Esophagus squamous epithelium (tissue), 5 donors: Measurements from ENCODE around the gene PIWIL4. TPM values are rescaled to one million over a fixed set of nuclear protein-coding genes. Genes with fewer than 3 reads are reported as not detected.

Experiments
- DNase-seq: peaks from one replicate; lab custom pipeline; 2025; lab: John Stamatoyannopoulos, UW
- H3K27ac ChIP-seq, 4 donors: fragments of 200-600 bp; sonication (generic); one replicate each; pipeline ENCODE4 v1.5.1; 2016 to 2019; ENCODE audit warnings: mild to moderate bottlenecking in 1 of 4
- H3K27me3 ChIP-seq, 4 donors: fragments of 200-600 bp; sonication (generic); 1 replicate in 3 of 4; 2 replicates in 1 of 4; pipeline versions ENCODE4 v1.5.1 to v1.6.0; 2017 to 2021; ENCODE audit warnings: antibody characterized with exemption in 1 of 4
- H3K36me3 ChIP-seq, 3 donors: fragments of 200-600 bp; sonication (generic); one replicate each; pipeline ENCODE4 v1.5.1; 2016 to 2019
- H3K4me1 ChIP-seq, 3 donors: fragments of 200-600 bp; sonication (generic); one replicate each; pipeline ENCODE4 v1.5.1; 2017 to 2019
- H3K4me3 ChIP-seq, 4 donors: fragments of 200-600 bp; sonication (generic); 1 replicate in 3 of 4; 2 replicates in 1 of 4; pipeline ENCODE4 v1.5.1; 2016 to 2019; ENCODE audit warnings: mild to moderate bottlenecking in 2 of 4, moderate library complexity in 1 of 4
- H3K9me3 ChIP-seq, 3 donors: fragments of 200-600 bp; sonication (generic); one replicate each; pipeline ENCODE4 v1.5.1; 2016 to 2019
- POLR2A ChIP-seq, 4 donors: fragments of 450-650 bp; IDR thresholded peaks; one replicate each; pipeline ENCODE4 v1.6.1; 2017; ENCODE audit warnings: antibody characterized with exemption in 4 of 4, mild to moderate bottlenecking in 4 of 4, moderate library complexity in 3 of 4
- WGBS, 2 donors: methylation state at CpG; one replicate each; pipeline ENCODE4 v1.1.5; 2018; 5-methylcytosine and 5-hydroxymethylcytosine counted together
- intact Hi-C: fragments of 100-400 bp; cut with DNase I; formaldehyde crosslinking; loops from one replicate; pipeline ENCODE4 v1.15.0; 2022
- total RNA-seq, 4 donors: library from RNA; depleted of rRNA; stranded (reverse); fragments of >200 nt; gene quantifications; one replicate each; pipeline ENCODE4 v1.1.0, GENCODE V29; 2016
- TF ChIP-seq, protein P1 (sequence below), 6 experiments: fragments of 450-650 bp in 4 of 6; fragments of 200-600 bp in 2 of 6; sonication (generic) in 2 of 6; IDR thresholded peaks; one replicate each; pipeline ENCODE4 v1.5.1; 2016 to 2019; ENCODE audit warnings: antibody characterized with exemption in 6 of 6, mild to moderate bottlenecking in 4 of 6, moderate library complexity in 4 of 6
- donor health status: DM: yes; HTN: yes; CAD: no.

PIWIL4 gene
- total RNA-seq, 4 donors from 2014 or later = 0.18 to 3.1 (median 2.0) TPM

DNA sequence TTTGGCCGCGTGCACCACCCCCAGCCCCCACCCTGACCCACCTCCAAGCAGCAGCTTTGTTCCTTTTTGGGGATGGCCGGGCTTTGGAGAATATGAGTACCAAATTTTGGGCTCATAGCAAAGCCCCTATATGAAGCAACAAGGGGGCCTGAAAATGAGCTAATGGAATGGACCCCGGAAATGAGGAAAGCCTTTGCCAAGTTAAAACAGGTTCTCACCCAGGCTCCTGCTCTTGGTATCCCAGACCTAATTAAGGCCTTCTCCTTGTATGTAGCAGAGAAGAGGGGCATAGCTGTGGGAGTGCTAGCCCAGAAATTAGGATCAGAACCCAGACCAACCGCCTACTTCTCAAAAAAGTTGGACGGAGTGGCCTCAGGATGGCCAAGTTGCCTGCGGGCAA, 87.0 kb downstream of the PIWIL4 start:
- intact Hi-C loops = no loop called here
- H3K4me1 ChIP-seq = peaks cover 0 to 18% (median 3%) of the 10 kb centered on the region in 3 donors
- no peak for DNase-seq
- no peak for TF ChIP-seq POLR2A (IDR thresholded peaks at IDR 0.05)
- TF ChIP-seq, protein P1, sequence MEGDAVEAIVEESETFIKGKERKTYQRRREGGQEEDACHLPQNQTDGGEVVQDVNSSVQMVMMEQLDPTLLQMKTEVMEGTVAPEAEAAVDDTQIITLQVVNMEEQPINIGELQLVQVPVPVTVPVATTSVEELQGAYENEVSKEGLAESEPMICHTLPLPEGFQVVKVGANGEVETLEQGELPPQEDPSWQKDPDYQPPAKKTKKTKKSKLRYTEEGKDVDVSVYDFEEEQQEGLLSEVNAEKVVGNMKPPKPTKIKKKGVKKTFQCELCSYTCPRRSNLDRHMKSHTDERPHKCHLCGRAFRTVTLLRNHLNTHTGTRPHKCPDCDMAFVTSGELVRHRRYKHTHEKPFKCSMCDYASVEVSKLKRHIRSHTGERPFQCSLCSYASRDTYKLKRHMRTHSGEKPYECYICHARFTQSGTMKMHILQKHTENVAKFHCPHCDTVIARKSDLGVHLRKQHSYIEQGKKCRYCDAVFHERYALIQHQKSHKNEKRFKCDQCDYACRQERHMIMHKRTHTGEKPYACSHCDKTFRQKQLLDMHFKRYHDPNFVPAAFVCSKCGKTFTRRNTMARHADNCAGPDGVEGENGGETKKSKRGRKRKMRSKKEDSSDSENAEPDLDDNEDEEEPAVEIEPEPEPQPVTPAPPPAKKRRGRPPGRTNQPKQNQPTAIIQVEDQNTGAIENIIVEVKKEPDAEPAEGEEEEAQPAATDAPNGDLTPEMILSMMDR (IDR thresholded peaks at IDR 0.05) = no peak
- H3K27me3 ChIP-seq = no peaks in the 10 kb centered on the region
- 84 to 89% methylated on average over 6 to 7 of the region's 7 CpGs for WGBS, 2 donors
- no peaks in the 10 kb centered on the region for H3K36me3 ChIP-seq
- H3K9me3 ChIP-seq = no peaks in the 10 kb centered on the region
- no peak overlapping the region for H3K4me3 ChIP-seq
- H3K27ac ChIP-seq = no peak overlapping the region

DNA sequence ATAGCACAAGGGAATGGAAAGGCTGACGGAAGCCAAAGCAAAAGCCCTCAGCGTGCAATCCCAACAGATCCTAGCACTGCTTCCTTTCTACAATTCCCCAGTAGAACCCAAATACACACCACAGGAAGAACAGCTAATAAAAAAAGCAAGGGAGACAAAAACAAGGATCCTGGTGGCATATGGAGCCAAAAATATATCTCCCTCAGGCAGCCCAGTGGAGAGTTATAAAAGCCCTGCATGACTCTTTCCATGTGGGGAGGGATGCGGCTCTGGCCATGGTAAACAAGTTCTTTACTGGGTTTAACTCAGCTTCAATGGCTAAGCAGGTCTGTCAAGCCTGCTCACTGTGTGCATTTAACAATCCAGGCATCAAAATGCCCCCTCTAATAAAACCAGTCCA, 88.1 kb downstream of the PIWIL4 start:
- no peak overlapping the region for H3K4me3 ChIP-seq
- H3K27me3 ChIP-seq = no peaks in the 10 kb centered on the region
- no peaks in the 10 kb centered on the region for H3K9me3 ChIP-seq
- WGBS, 2 donors = 75 to 80% methylated on average over 3 of the region's 3 CpGs
- no peak for DNase-seq
- intact Hi-C loops = no loop called here
- no peak for TF ChIP-seq POLR2A (IDR thresholded peaks at IDR 0.05)
- TF ChIP-seq, protein P1 (IDR thresholded peaks at IDR 0.05) = no peak
- H3K4me1 ChIP-seq = peaks cover 0 to 18% (median 3%) of the 10 kb centered on the region in 3 donors
- no peak overlapping the region for H3K27ac ChIP-seq
- H3K36me3 ChIP-seq = no peaks in the 10 kb centered on the region

DNA sequence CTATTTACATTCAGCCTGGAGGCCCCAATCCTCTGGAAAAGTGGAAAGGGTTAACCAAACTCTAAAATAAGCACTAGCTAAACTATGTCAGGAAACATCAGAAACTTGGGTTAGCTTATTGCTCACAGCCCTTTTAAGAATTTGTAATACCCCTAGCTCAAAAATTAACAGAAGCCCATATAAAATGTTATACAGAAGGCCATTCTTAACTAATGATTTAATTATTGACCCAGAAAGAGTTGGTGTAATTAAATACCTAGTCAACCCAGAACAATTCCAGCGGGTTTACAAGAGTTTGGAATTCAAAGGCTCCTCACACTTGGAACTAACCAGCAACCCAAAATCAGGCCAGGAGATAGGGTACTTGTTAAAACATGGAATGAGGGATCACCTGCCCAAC, 88.8 kb downstream of the PIWIL4 start:
- H3K36me3 ChIP-seq = no peaks in the 10 kb centered on the region
- H3K9me3 ChIP-seq = no peaks in the 10 kb centered on the region
- WGBS, 2 donors = 94 to 100% methylated on average over 1 of the region's 1 CpG
- no peak overlapping the region for H3K4me3 ChIP-seq
- no peaks in the 10 kb centered on the region for H3K27me3 ChIP-seq
- H3K27ac ChIP-seq = no peak overlapping the region
- H3K4me1 ChIP-seq = peaks cover 0 to 14% (median 3%) of the 10 kb centered on the region in 3 donors
- TF ChIP-seq, protein P1 (IDR thresholded peaks at IDR 0.05) = no peak
- no peak for TF ChIP-seq POLR2A (IDR thresholded peaks at IDR 0.05)
- intact Hi-C loops = no loop called here
- no peak for DNase-seq

DNA sequence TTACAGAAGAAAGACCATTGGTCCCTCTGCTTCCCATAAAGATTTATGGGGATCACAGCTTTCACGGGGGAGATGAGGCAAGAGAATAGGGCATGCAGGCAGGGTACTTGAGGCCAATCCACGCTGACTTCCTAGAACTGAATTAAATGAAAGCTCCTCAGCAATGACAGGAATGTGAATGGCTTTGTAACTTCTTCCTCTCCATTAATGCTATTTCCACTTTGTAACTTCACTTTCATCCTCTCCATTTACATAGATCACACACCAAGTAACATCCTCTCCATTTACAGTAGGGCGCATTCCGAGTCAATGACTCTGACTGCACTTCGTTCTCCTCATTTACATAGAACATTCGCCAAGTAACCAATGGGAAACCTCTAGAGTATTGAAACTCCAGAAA, 89.8 kb downstream of the PIWIL4 start:
- Histone ChIP-seq H3K4me3 (no peak overlapping the region), H3K36me3 (no peaks in the 10 kb centered on the region), H3K4me1 (peaks cover 0 to 11% (median 3%) of the 10 kb centered on the region in 3 donors), H3K27me3 (no peaks in the 10 kb centered on the region), H3K9me3 (no peaks in the 10 kb centered on the region), H3K27ac (no peak overlapping the region)
- no peak for DNase-seq
- intact Hi-C loops = no loop called here
- TF ChIP-seq POLR2A (IDR thresholded peaks at IDR 0.05) = no peak
- TF ChIP-seq, protein P1 (IDR thresholded peaks at IDR 0.05) = no peak
- 92 to 93% methylated on average over 6 of the region's 6 CpGs for WGBS, 2 donors

DNA sequence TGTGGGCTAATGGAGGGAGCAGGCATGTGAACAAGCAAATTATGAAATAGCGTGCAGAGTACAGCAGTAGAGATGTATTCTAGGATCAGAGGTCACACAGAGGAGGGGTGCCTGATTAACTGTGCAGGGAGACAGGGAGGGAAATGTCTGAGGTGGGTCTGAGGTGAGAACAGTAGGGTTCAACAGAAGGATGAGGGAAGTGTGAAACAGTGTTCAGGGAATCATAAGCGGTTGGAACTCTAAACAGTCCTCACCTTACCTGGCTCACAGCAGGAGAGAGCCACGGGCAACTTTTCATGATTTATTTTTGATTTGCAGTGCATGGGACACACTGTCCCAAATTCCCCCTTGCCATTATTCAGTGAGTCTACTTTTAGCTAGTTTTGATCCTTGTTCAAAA, 90.5 kb downstream of the PIWIL4 start:
- H3K4me3 ChIP-seq = no peak overlapping the region
- intact Hi-C loops = no loop called here
- no peaks in the 10 kb centered on the region for H3K27me3 ChIP-seq
- H3K9me3 ChIP-seq = no peaks in the 10 kb centered on the region
- H3K27ac ChIP-seq = no peak overlapping the region
- 63 to 83% methylated on average over 3 of the region's 3 CpGs for WGBS, 2 donors
- no peak for DNase-seq
- TF ChIP-seq, protein P1 (IDR thresholded peaks at IDR 0.05) = no peak
- no peak for TF ChIP-seq POLR2A (IDR thresholded peaks at IDR 0.05)
- H3K36me3 ChIP-seq = no peaks in the 10 kb centered on the region
- peaks cover 0 to 11% (median 3%) of the 10 kb centered on the region in 3 donors for H3K4me1 ChIP-seq
